ENCODE results near the gene DCAF5.

The DCAF5 gene

GRCh38 chr14:69096781-69097475, 56.0 kb downstream of the DCAF5 start:
- Mint-ChIP-seq H3K9me3 (no peaks in the 10 kb centered on the region), H3K4me3 (no peak overlapping the region), H3K27ac (peak overlapping the region; percentile 35), H3K4me1 (ENCODE audit: low read depth) (peaks cover 33% of the 10 kb centered on the region), H3K27me3 (no peaks in the 10 kb centered on the region), H3K36me3 (ENCODE audit: low read depth) (peaks cover 38% of the 10 kb centered on the region)
- DNase-seq: no peak

GRCh38 chr14:69096246-69096645, 56.7 kb downstream of the DCAF5 start:
- DNase-seq: no peak
- peaks cover 42% of the 10 kb centered on the region for H3K36me3 Mint-ChIP-seq (ENCODE audit: low read depth)
- no peaks in the 10 kb centered on the region for H3K27me3 Mint-ChIP-seq
- no peak overlapping the region for H3K4me3 Mint-ChIP-seq
- H3K4me1 Mint-ChIP-seq (ENCODE audit: low read depth): peaks cover 27% of the 10 kb centered on the region
- no peaks in the 10 kb centered on the region for H3K9me3 Mint-ChIP-seq
- no peak overlapping the region for H3K27ac Mint-ChIP-seq

GRCh38 chr14:69094481-69094880, 58.4 kb downstream of the DCAF5 start:
- DNase-seq: no peak
- H3K27ac Mint-ChIP-seq: peak overlapping the region; percentile 42
- no peaks in the 10 kb centered on the region for H3K27me3 Mint-ChIP-seq
- peaks cover 59% of the 10 kb centered on the region for H3K36me3 Mint-ChIP-seq (ENCODE audit: low read depth)
- H3K4me1 Mint-ChIP-seq (ENCODE audit: low read depth): peaks cover 18% of the 10 kb centered on the region
- no peak overlapping the region for H3K4me3 Mint-ChIP-seq
- H3K9me3 Mint-ChIP-seq: no peaks in the 10 kb centered on the region

GRCh38 chr14:69093631-69094421, 59.1 kb downstream of the DCAF5 start:
- peak overlapping the region; percentile 70 for H3K27ac Mint-ChIP-seq
- no peak overlapping the region for H3K4me3 Mint-ChIP-seq
- DNase-seq: no peak
- peaks cover 21% of the 10 kb centered on the region for H3K4me1 Mint-ChIP-seq (ENCODE audit: low read depth)
- H3K9me3 Mint-ChIP-seq: no peaks in the 10 kb centered on the region
- no peaks in the 10 kb centered on the region for H3K27me3 Mint-ChIP-seq
- H3K36me3 Mint-ChIP-seq (ENCODE audit: low read depth): peaks cover 61% of the 10 kb centered on the region

DNA sequence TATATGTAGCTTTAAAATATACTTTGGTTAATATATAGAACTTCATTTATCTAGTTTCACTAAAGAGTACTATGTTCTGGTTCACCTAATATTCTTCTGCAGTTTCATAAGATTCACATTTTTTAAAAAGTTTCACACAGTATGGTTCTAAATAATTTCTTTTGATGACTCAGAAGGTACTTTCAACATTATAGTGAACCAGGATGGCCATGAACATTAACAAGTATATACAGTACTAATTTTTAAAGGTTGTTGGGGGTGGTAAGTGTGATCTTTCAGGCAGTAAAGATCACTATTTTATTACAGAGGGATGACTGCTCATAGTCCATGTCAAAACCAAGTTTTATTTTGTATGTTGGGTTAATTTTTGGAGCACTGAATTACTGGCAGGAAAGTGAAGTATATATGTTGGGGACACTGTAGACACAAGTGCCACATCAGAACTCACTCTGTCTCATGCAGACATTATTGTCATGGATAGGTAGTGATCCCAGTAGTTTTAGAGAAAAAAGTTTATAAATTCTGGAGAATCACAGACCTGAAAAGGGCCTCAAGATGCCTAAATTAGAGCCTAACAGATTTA, 60.0 kb downstream of the DCAF5 start:
- H3K36me3 Mint-ChIP-seq (ENCODE audit: low read depth): peaks cover 65% of the 10 kb centered on the region
- peak overlapping the region; percentile 70 for H3K27ac Mint-ChIP-seq
- peaks cover 22% of the 10 kb centered on the region for H3K4me1 Mint-ChIP-seq (ENCODE audit: low read depth)
- H3K27me3 Mint-ChIP-seq: no peaks in the 10 kb centered on the region
- H3K4me3 Mint-ChIP-seq: no peak overlapping the region
- DNase-seq: no peak
- no peaks in the 10 kb centered on the region for H3K9me3 Mint-ChIP-seq

DNA sequence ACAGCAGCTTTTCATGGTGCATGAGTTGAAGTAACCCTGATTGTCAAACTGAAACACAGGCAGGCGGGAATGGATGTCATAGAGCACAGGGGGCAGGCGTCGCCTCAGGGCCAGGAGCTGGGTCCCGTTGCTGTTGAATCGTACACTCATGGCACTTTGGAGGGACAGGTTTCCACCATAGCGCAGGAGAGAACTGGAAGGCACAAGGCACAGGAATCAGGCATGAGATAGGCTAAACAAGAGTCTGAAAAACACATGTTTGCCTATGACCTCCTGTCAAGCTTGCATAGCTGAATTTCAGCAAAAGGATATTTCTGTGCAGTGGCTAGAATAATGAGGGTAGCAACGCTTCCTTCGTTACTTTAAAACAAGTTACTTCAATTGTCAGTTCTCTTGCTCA, 61.2 kb downstream of the DCAF5 start:
- Mint-ChIP-seq H3K4me1 (ENCODE audit: low read depth) (peaks cover 20% of the 10 kb centered on the region), H3K27me3 (no peaks in the 10 kb centered on the region), H3K27ac (peak overlapping the region; percentile 26), H3K9me3 (no peaks in the 10 kb centered on the region), H3K36me3 (ENCODE audit: low read depth) (peaks cover 68% of the 10 kb centered on the region), H3K4me3 (no peak overlapping the region)
- DNase-seq: no peak

- H3K4me3 Mint-ChIP-seq: no peak overlapping the region
- H3K9me3 Mint-ChIP-seq: no peaks in the 10 kb centered on the region
- H3K27ac Mint-ChIP-seq: no peak overlapping the region
- DNase-seq: no peak
- H3K27me3 Mint-ChIP-seq: no peaks in the 10 kb centered on the region
- H3K36me3 Mint-ChIP-seq (ENCODE audit: low read depth): peaks cover 70% of the 10 kb centered on the region
- H3K4me1 Mint-ChIP-seq (ENCODE audit: low read depth): peaks cover 18% of the 10 kb centered on the region
Observed at GRCh38 chr14:69091006-69091405, 61.9 kb downstream of the DCAF5 start.

DNA sequence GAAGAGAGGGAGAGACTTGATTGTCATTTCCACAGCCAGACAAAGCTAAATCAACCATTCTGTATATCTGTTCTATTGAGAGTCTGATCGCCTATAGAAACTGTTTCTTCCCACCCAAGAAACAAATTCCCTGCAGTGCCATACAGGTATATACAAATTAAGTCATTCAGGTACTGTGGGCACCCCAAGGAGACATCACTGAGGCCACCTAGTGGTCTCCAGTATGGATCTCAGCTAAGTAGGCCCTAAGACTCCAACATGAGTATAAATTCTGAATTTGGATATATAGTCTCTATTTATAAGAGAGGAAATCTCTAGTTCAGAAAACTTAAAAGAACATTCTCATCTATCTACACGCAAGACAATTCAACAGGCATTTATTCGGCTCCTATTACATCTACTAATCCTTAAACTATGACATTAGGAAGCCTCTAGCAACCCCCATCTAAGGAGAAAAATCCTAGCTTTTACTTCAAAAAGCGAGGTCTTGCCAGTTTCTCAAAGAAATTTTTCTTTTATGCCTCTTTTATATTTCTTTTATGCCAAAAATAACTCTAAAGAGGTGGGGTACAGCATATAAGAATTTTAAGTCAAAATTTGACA, 62.6 kb downstream of the DCAF5 start:
- Mint-ChIP-seq H3K27me3 (no peaks in the 10 kb centered on the region), H3K36me3 (ENCODE audit: low read depth) (peaks cover 74% of the 10 kb centered on the region), H3K9me3 (no peaks in the 10 kb centered on the region), H3K4me1 (ENCODE audit: low read depth) (peaks cover 18% of the 10 kb centered on the region), H3K27ac (no peak overlapping the region), H3K4me3 (no peak overlapping the region)
- no peak for DNase-seq

DNA sequence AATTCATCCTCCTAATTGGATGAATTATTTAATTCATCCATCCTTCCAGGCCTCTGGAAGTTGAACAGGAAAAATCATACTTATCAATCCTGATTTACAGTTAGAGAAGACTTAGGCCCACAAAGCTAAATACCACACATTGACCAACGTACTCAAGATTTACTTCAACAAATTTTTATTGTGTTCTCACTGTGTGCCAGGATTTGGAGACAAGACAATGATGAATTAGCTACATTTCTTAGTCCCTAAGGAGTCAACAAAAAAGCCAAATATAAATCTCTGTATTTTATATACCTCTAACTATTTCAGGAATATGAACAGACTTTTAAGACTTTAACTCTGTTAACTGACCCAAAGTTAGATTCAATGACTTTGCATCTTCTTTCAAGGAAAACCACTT, 63.9 kb downstream of the DCAF5 start:
- peaks cover 14% of the 10 kb centered on the region for H3K4me1 Mint-ChIP-seq (ENCODE audit: low read depth)
- peaks cover 76% of the 10 kb centered on the region for H3K36me3 Mint-ChIP-seq (ENCODE audit: low read depth)
- H3K4me3 Mint-ChIP-seq: no peak overlapping the region
- H3K27me3 Mint-ChIP-seq: no peaks in the 10 kb centered on the region
- H3K9me3 Mint-ChIP-seq: no peaks in the 10 kb centered on the region
- H3K27ac Mint-ChIP-seq: no peak overlapping the region
- DNase-seq: no peak

DNA sequence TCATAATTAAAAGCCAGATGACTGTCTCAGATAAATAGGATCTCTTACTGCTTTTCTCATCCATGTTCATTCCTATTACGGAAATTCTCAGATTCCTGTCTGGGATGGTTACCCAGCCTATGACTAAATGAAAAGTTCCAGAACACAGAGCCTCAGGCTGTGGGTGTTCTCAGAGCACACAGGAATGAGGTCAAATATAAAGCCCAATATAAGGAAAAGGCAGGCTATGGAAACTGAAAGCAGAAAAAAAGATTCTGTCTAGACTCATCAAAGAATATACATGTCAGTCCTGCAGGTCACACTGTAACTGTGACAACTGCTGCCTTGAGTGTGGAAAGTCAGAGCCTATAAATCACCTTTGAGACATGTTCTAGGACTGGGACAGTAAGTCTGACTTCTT, 64.3 kb downstream of the DCAF5 start:
- H3K36me3 Mint-ChIP-seq (ENCODE audit: low read depth): peaks cover 80% of the 10 kb centered on the region
- no peaks in the 10 kb centered on the region for H3K27me3 Mint-ChIP-seq
- H3K4me1 Mint-ChIP-seq (ENCODE audit: low read depth): peaks cover 14% of the 10 kb centered on the region
- no peak for DNase-seq
- H3K4me3 Mint-ChIP-seq: no peak overlapping the region
- no peaks in the 10 kb centered on the region for H3K9me3 Mint-ChIP-seq
- H3K27ac Mint-ChIP-seq: peak overlapping the region; percentile 19

DNA sequence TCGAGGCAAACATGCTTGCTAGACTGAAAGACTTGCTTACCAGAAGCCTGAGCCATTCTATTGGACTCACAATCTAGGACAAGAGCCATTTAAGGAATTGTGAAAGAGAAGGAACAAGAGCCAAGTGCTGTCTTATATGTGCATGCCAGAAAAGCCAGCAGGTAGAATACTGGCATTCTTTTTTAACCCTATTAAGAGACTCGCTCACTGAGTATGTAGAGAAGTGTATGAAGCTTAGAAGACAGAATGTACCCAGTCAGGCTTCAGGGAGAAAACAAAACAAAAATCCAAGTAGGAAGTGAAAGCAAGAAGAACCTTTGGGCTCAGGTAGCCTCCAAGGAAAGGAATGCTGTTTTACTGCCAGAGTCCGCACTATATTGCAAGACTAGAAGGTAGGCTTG, 65.9 kb downstream of the DCAF5 start:
- Mint-ChIP-seq H3K9me3 (no peaks in the 10 kb centered on the region), H3K36me3 (ENCODE audit: low read depth) (peaks cover 92% of the 10 kb centered on the region), H3K27me3 (no peaks in the 10 kb centered on the region), H3K27ac (no peak overlapping the region), H3K4me1 (ENCODE audit: low read depth) (peaks cover 9% of the 10 kb centered on the region), H3K4me3 (no peak overlapping the region)
- DNase-seq: no peak

- H3K36me3 Mint-ChIP-seq (ENCODE audit: low read depth): peaks cover 92% of the 10 kb centered on the region
- no peak overlapping the region for H3K4me3 Mint-ChIP-seq
- no peaks in the 10 kb centered on the region for H3K9me3 Mint-ChIP-seq
- no peaks in the 10 kb centered on the region for H3K27me3 Mint-ChIP-seq
- peaks cover 13% of the 10 kb centered on the region for H3K4me1 Mint-ChIP-seq (ENCODE audit: low read depth)
- peak overlapping the region; percentile 11 for H3K27ac Mint-ChIP-seq
- no peak for DNase-seq
Observed at GRCh38 chr14:69086537-69086936, 66.4 kb downstream of the DCAF5 start.

DNA sequence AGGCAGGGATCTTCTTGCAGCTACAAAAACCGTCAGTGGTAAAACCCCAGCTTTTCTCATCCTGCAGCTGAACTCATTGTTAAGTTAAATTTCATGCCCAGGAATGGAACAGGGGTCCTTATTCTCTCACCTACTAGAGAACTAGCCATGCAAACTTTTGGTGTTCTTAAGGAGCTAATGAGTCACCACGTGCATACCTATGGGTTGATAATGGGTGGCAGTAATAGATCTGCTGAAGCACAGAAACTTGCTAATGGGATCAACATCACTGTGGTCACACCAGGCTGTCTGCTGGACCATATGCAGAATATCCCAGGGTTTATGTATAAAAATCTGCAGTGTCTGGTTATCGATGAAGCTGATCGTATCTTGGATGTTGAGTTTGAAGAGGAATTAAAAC, 68.9 kb downstream of the DCAF5 start:
- DNase-seq: no peak
- Mint-ChIP-seq H3K4me3 (no peak overlapping the region), H3K36me3 (ENCODE audit: low read depth) (peaks cover 90% of the 10 kb centered on the region), H3K27ac (no peak overlapping the region), H3K27me3 (no peaks in the 10 kb centered on the region), H3K4me1 (ENCODE audit: low read depth) (peaks cover 30% of the 10 kb centered on the region), H3K9me3 (no peaks in the 10 kb centered on the region)

DNA sequence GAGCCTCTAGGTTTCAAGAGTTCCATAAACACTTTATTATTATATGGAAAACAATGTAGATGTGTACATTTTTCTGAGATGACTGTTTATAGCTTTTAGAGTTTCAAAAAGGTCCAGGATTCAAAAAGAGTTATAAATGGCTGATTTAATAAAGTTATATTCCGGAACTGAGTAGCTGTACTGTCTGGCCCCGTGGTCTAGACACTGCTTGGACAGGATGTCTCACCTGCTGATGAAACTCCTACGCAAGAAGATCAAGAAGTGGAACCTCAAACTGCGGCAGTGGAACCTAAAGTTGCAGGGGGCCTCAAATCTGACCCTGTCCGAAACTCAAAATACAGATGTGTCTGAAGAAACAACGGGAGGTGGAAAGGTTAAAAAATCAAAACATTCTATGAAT, 69.7 kb downstream of the DCAF5 start:
- Mint-ChIP-seq H3K9me3 (no peaks in the 10 kb centered on the region), H3K27me3 (no peaks in the 10 kb centered on the region), H3K36me3 (ENCODE audit: low read depth) (peaks cover 85% of the 10 kb centered on the region), H3K4me1 (ENCODE audit: low read depth) (peaks cover 30% of the 10 kb centered on the region), H3K27ac (no peak overlapping the region), H3K4me3 (no peak overlapping the region)
- DNase-seq: no peak

DNA sequence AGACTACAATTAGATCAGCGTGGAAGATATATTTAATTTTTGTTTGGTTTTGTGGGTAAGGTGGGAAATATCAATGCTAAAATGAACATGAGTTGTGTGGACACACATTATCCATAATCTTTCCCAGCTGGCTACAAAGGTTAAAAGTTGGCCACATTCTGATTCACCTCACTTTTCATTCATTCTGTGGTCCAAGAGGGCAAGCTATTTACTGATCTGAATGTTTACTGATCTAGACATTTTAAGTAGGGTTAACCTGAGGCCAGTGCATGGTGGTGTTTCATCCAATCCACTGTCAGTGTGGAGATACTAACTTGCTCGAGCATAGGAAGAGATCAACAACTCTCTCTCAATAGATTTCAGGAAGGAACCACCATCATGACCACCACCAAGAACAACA, 71.6 kb downstream of the DCAF5 start:
- no peak overlapping the region for H3K4me3 Mint-ChIP-seq
- no peak overlapping the region for H3K27ac Mint-ChIP-seq
- no peak for DNase-seq
- no peaks in the 10 kb centered on the region for H3K9me3 Mint-ChIP-seq
- H3K36me3 Mint-ChIP-seq (ENCODE audit: low read depth): peaks cover 80% of the 10 kb centered on the region
- H3K4me1 Mint-ChIP-seq (ENCODE audit: low read depth): peaks cover 36% of the 10 kb centered on the region
- H3K27me3 Mint-ChIP-seq: no peaks in the 10 kb centered on the region

All from activated T-cell treated with anti-CD3 and anti-CD28 coated beads, Interleukin-2, amount 50 U/mL, for 24 hours (primary cell).